GM12891 (cell line): ENCODE data around the gene ISG20.

Experiments
- DNase-seq: peaks from one replicate; pipeline ENCODE4 v3.0.0; 2011; ENCODE audit warnings: low spot score; ENCODE audit not compliant: insufficient read length
- FAIRE-seq: peaks from 2 replicates; lab custom pipeline; 2011; peaks lifted over from hg19 to GRCh38; lab: Jason Lieb, UNC
- PAX5 ChIP-seq: IDR thresholded peaks from 2 replicates; pipeline ENCODE4 v1.6.1; 2011; ENCODE audit warnings: low read length, moderate library complexity, mild to moderate bottlenecking; ENCODE audit not compliant: insufficient read depth, severe bottlenecking
- POLR2A ChIP-seq: IDR thresholded peaks from 2 replicates; pipeline ENCODE4 v1.6.1; 2011; ENCODE audit warnings: low read depth, low read length, control low read depth
- POLR2AphosphoS5 ChIP-seq: IDR thresholded peaks from 2 replicates; pipeline ENCODE4 v1.6.1; 2011; ENCODE audit warnings: low read depth, low read length, control low read depth
- POU2F2 ChIP-seq: IDR thresholded peaks from 2 replicates; pipeline ENCODE4 v1.6.1; 2011; ENCODE audit warnings: low read depth, mild to moderate bottlenecking, control low read depth, low read length, moderate library complexity
- SPI1 ChIP-seq: IDR thresholded peaks from 2 replicates; pipeline ENCODE4 v1.6.1; 2011; ENCODE audit warnings: low read depth, low read length, control low read depth
- TAF1 ChIP-seq: IDR thresholded peaks from 2 replicates; pipeline ENCODE4 v1.6.1; 2011; ENCODE audit warnings: low read depth, low read length, control low read depth

ISG20 gene

GRCh38 chr15:88684345-88684744 lies 45.5 kb downstream of the ISG20 start:
- TF ChIP-seq POU2F2: no peak
- TF ChIP-seq POLR2AphosphoS5: no peak
- no peak for TF ChIP-seq POLR2A
- TF ChIP-seq SPI1: peak; percentile 26; the same call in 1 of the 2 replicates
- no peak for TF ChIP-seq PAX5
- DNase-seq (no peak), FAIRE-seq (no peak)

GRCh38 chr15:88686166-88686565 lies 47.4 kb downstream of the ISG20 start:
- no peak for DNase-seq
- no peak for TF ChIP-seq PAX5
- TF ChIP-seq TAF1: no peak
- TF ChIP-seq POLR2AphosphoS5: no peak
- TF ChIP-seq POU2F2: no peak
- TF ChIP-seq SPI1: no peak
- FAIRE-seq: no peak

- FAIRE-seq (no peak), DNase-seq (no peak)
- no peak for TF ChIP-seq PAX5
- no peak for TF ChIP-seq POLR2AphosphoS5
- no peak for TF ChIP-seq POU2F2
- TF ChIP-seq POLR2A: no peak
- TF ChIP-seq TAF1: no peak
- no peak for TF ChIP-seq SPI1
These were observed 49.6 kb downstream of the ISG20 start for GRCh38 chr15:88688394-88688933.

DNA sequence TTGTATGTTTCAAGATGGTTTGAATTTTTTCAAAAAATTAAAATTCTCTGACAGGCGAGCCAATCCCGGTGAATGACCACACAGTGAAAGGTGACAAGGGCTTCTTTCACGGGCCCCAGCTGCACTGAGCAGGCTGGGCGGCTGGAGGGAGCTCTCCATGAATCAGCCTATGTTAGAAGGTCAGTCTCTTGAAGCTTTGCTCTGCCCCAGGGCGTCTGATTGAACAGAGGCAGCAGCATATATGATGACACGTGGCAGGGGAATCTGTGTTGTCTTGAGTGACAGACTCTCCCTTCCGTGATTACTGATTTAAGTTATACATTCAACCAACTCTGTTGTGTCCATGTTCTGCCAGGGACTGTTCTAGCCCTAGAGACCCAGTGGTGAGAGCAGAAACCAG lies 51.5 kb downstream of the ISG20 start:
- TF ChIP-seq POLR2AphosphoS5 (no peak), TAF1 (no peak), POU2F2 (no peak), SPI1 (no peak), POLR2A (no peak), PAX5 (no peak)
- DNase-seq: no peak
- no peak for FAIRE-seq

DNA sequence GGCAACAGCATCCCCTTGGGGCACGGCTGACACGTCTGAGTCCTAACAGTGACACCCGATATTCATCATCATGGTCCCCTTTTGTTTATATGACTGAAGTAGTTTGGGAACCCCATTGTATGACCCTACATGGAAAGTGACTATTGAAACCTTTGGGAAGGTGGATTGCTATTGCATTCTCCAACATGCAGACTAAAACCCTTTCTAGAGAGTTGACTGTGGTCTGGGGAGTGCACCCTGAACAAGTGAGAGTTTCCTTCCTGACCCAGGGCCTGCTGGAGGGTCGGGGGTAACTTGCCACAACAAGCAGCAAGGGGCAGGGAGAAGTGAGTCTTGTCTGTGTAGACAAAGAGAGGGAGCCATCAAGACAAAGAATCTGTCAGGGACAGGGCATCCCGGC lies 54.4 kb downstream of the ISG20 start:
- DNase-seq (no peak), FAIRE-seq (no peak)
- TF ChIP-seq TAF1 (no peak), POU2F2 (no peak), POLR2AphosphoS5 (no peak), SPI1 (no peak), POLR2A (no peak), PAX5 (no peak)

DNA sequence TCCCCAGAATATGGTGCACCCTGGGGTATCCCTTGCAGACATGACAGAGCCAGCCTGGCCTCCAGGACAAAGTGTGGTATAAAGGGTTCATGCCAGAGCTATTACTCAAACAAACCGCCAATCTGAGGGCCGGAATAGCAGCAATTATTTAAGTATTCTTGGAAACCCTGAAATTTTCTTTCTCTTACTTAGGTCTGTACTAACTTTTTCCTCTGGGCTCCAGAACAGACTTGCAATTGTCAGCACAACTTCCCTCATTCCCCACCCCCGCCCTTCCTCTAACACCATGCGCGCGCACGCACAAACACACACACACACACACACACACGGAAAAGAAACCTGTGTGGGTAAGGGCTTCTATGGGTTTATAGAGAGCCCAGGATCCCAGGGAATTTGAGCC lies 56.3 kb downstream of the ISG20 start:
- no peak for TF ChIP-seq TAF1
- no peak for TF ChIP-seq POU2F2
- no peak for TF ChIP-seq POLR2AphosphoS5
- TF ChIP-seq PAX5: no peak
- no peak for TF ChIP-seq POLR2A
- no peak for TF ChIP-seq SPI1
- FAIRE-seq (no peak), DNase-seq (no peak)

- FAIRE-seq: no peak
- TF ChIP-seq POU2F2 (no peak), POLR2A (no peak), PAX5 (no peak), POLR2AphosphoS5 (no peak), SPI1 (no peak), TAF1 (no peak)
- DNase-seq: no peak
These were observed 57.0 kb downstream of the ISG20 start for GRCh38 chr15:88695691-88696251.

GRCh38 chr15:88696254-88696653 lies 57.4 kb downstream of the ISG20 start:
- no peak for DNase-seq
- no peak for TF ChIP-seq POLR2A
- TF ChIP-seq SPI1: no peak
- TF ChIP-seq TAF1: no peak
- TF ChIP-seq PAX5: no peak
- TF ChIP-seq POU2F2: no peak
- no peak for TF ChIP-seq POLR2AphosphoS5
- no peak for FAIRE-seq

DNA sequence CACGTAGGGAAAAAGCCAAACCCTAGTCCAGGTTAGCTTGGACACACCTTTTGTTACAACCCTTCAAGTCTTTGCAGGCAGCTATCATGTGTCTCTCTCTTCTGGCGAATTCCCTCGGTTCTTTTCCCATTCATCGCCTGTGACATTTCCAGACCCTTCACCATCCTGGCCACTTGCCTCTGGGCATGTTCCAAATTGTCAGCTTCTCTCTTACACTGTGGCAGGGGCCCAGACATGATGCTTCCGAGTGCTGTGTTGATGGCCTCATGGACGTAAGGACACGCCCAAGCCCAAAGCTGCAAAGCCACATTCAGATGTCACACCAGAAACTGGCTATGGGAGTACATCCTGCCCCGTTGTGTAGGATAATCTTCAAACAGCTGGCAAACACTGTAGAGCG lies 58.5 kb downstream of the ISG20 start:
- no peak for FAIRE-seq
- no peak for DNase-seq
- TF ChIP-seq SPI1 (no peak), POU2F2 (no peak), PAX5 (no peak), POLR2A (no peak), POLR2AphosphoS5 (no peak), TAF1 (no peak)

GRCh38 chr15:88699861-88700260 lies 61.0 kb downstream of the ISG20 start:
- no peak for FAIRE-seq
- no peak for DNase-seq

DNA sequence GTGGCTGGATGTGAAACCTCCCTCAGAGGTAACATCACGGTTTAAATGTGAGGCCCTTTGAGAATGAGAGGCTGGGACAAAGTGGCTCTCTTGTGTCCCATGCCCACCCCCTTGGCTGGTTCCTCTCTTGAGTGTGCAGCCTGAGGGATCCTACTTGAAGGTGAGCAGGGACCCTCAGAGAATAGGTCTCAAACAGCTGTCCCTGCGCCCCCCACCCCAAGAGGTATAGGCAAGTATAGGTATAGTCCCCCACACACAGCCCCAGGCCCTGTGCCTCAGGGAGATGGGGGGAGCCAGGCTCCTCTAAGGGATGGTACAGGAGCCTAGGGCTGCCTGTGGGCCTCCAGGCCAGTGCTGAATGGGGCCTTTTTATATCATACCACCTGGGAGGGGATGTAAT lies 61.9 kb downstream of the ISG20 start:
- no peak for TF ChIP-seq POLR2AphosphoS5
- no peak for TF ChIP-seq TAF1
- TF ChIP-seq PAX5: no peak
- no peak for TF ChIP-seq SPI1
- no peak for TF ChIP-seq POU2F2
- TF ChIP-seq POLR2A: no peak
- FAIRE-seq: no peak
- no peak for DNase-seq

More at GRCh38 chr15:88699861-88700260, 61.0 kb downstream of the ISG20 start:
- TF ChIP-seq POU2F2: no peak
- no peak for TF ChIP-seq SPI1
- no peak for TF ChIP-seq TAF1
